Measurements from ENCODE around the gene TEX19. TPM values are rescaled to one million over a fixed set of nuclear protein-coding genes. Genes with fewer than 3 reads are reported as not detected.
"Not testable (repeated sequence)": the region's sequence is repeated elsewhere in the genome, so short reads cannot be mapped to it uniquely, and the experiment has no call there.

TEX19 gene
- total RNA-seq, 2 donors from 2014 or later: not detected

- no peak for TF ChIP-seq CTCF (IDR thresholded peaks at IDR 0.05)
- H3K27me3 ChIP-seq: peaks cover 62% of the 10 kb centered on the region
- peak overlapping the region in 1 of 2 donors; percentile 14 for H3K9ac ChIP-seq (ENCODE audit: low read depth in 2 of 2, low read length in 2 of 2)
These were observed 11.7 kb downstream of the TEX19 start for GRCh38 chr17:82370471-82371332.

DNA sequence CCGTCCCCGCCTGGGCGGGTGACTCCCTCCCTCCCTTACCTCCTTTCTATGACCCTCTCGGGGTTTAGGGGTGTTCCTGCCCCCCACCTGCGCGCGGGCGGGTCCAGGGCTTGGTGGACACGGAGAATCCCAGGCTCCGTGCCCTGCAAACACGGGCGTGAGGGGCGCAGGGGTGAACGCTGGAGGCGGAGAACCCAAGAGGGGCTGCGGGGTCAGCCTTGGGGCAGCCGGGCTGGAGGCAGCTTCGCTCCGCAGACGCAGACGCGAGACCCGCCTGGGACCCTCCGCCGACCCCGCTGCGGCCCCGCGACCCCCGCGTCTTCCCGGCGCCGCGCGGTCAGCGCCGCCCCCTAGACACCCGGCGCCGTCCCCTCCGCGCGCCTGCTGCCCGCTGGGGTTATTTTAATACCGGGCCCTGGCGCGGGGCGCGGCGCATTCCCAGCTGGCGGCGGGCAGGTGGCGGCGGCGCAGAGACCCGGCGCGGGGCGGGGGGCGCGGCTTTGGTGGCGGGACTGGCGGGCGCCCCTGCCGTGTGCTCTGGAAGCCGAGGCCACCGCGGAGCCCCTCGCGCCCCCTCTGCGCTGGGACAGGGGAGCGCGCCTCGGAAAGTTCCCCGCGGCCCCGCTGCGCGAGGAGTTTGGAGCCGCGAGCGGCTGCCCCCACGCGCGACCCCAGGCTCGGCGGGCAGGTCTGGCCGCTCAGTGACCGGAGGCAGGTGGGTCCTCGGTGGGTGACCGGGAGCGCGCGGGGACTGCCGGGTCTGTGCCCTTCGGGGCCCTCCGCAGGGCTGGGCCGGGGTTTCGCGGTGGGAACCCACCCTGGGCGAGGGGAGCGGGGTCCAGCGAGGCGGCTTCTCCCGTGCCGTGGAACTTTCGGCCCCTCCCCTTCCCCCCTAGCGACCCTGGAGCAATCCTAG, 12.5 kb downstream of the TEX19 start, which contains the start of gene UTS2R:
Gene UTS2R (plus strand): TSS at position 433 of the 916 bp plus-strand sequence. CDS start 2,560 bp downstream, outside the sequence.
- Histone ChIP-seq H3K4me1 (peaks cover 6% of the 10 kb centered on the region), H3K4me3 (peak within 1 kb of the TSS; percentile 1), H3K9ac (ENCODE audit: low read depth in 2 of 2, low read length in 2 of 2) (peak within 1 kb of the TSS in 1 of 2 donors; percentile 14), H3K36me3 (no peaks in the 10 kb centered on the region), H3K9me3 (no peaks in the 10 kb centered on the region), H3K27ac (no peak within 1 kb of the TSS), H3K27me3 (peaks cover 66% of the 10 kb centered on the region)
- intact Hi-C loops (cut with DNase I): no loop called here
- DNase-seq: no peak
- no peak for TF ChIP-seq CTCF (IDR thresholded peaks at IDR 0.05)

More at GRCh38 chr17:82370471-82371332, 11.7 kb downstream of the TEX19 start:
- Histone ChIP-seq H3K4me1 (peaks cover 6% of the 10 kb centered on the region), H3K27ac (no peak overlapping the region), H3K36me3 (no peaks in the 10 kb centered on the region), H3K4me3 (peak overlapping the region; percentile 1), H3K9me3 (no peaks in the 10 kb centered on the region)
- intact Hi-C loops (cut with DNase I): no loop called here
- no peak for DNase-seq

GRCh38 chr17:82372249-82373071, 13.4 kb downstream of the TEX19 start:
- Histone ChIP-seq H3K4me3 (no peak overlapping the region), H3K27me3 (peaks cover 66% of the 10 kb centered on the region), H3K36me3 (no peaks in the 10 kb centered on the region), H3K9ac (ENCODE audit: low read depth in 2 of 2, low read length in 2 of 2) (peak overlapping the region in 1 of 2 donors; percentile 3), H3K27ac (no peak overlapping the region), H3K9me3 (no peaks in the 10 kb centered on the region), H3K4me1 (peaks cover 6% of the 10 kb centered on the region)
- TF ChIP-seq CTCF (IDR thresholded peaks at IDR 0.05): no peak
- no peak for DNase-seq
- intact Hi-C loops (cut with DNase I): no loop called here

DNA sequence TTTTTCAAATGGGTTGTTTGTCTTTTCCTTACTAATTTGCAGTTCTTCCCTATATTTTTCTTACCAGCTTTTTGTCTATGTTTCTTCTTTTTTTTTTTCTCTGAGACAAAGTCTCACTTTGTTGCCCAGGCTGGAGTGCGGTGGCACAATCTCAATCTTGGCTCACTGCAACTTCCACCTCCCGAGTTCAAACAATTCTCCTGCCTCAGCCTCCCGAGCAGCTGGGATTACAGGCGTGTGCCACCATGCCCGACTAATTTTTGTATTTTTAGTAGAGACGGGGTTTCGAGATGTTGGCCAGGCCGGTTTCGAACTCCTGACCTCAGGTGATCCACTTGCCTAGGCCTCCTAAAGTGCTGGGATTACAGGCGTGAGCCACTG, 14.0 kb downstream of the TEX19 start:
- DNase-seq; H3K36me3 ChIP-seq; H3K27ac ChIP-seq; H3K4me1 ChIP-seq; H3K4me3 ChIP-seq; H3K9me3 ChIP-seq; H3K9ac ChIP-seq (ENCODE audit: low read depth in 2 of 2, low read length in 2 of 2); intact Hi-C loops (cut with DNase I): not testable (repeated sequence)
- peaks cover 66% of the 10 kb centered on the region for H3K27me3 ChIP-seq

DNA sequence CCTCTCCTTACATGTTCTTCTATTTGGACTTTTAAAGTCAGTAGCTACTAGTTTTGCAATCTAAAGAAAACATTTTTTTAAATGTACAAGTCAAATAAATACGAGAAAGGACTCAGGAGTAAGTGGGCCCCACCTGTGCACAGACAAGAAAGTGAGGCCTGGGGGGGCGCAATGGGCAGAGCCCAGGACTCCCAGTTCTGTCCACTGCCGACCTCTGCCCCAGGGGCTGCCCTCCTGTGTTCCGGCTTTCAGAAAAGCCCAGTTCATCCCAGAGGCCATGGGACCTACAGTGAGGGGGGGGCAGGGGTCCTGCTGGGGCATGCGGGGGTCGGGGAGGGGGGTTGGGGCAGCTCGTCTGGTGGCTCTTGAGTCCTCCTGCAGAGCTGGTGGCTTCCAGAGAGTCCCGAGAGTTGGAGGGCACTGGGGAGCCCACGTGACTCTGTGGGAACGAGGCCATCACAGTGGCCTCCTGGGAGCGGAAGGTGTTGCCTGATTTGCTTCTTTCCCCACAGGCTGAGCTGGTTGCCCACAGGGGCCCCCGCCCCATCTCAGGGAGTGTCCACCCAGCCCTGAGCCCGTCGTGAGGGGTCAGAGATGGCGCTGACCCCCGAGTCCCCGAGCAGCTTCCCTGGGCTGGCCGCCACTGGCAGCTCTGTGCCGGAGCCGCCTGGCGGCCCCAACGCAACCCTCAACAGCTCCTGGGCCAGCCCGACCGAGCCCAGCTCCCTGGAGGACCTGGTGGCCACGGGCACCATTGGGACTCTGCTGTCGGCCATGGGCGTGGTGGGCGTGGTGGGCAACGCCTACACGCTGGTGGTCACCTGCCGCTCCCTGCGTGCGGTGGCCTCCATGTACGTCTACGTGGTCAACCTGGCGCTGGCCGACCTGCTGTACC, 14.9 kb downstream of the TEX19 start:
- TF ChIP-seq CTCF (IDR thresholded peaks at IDR 0.05): no peak
- Histone ChIP-seq H3K9ac (ENCODE audit: low read depth in 2 of 2, low read length in 2 of 2) (no peak overlapping the region), H3K27ac (no peak overlapping the region), H3K36me3 (no peaks in the 10 kb centered on the region), H3K4me1 (peaks cover 6% of the 10 kb centered on the region), H3K9me3 (no peaks in the 10 kb centered on the region), H3K4me3 (no peak overlapping the region), H3K27me3 (peaks cover 66% of the 10 kb centered on the region)
- intact Hi-C loops (cut with DNase I): no loop called here
- DNase-seq: no peak

Measured in colonic mucosa (tissue), 4 donors.